Gastroesophageal sphincter (tissue), 3 donors: Measurements from ENCODE around the gene FOXB2.

ENCODE experiments used
- CTCF ChIP-seq, 4 experiments: fragments of 200-600 bp in 2 of 4; fragments of 450-650 bp in 2 of 4; sonication (generic) in 1 of 4; IDR thresholded peaks; one replicate each; pipeline ENCODE4 v1.5.1; 2017 to 2019; ENCODE audit warnings: antibody characterized with exemption in 4 of 4, mild to moderate bottlenecking in 2 of 4, moderate library complexity in 2 of 4
- POLR2A ChIP-seq, 2 donors: fragments of 450-650 bp; IDR thresholded peaks; one replicate each; pipeline ENCODE4 v1.6.1; 2017; ENCODE audit warnings: antibody characterized with exemption in 2 of 2, mild to moderate bottlenecking in 2 of 2, moderate library complexity in 1 of 2
- POLR2AphosphoS5 ChIP-seq: sonication (generic); formaldehyde crosslinking; IDR thresholded peaks from one replicate; pipeline ENCODE4 v1.6.1; 2017; ENCODE audit warnings: antibody characterized with exemption

GRCh38 chr9:77018969-77019235 is 553 bp upstream of the FOXB2 start:
- TF ChIP-seq POLR2AphosphoS5 (no peak), POLR2A (IDR thresholded peaks at IDR 0.05) (no peak), CTCF (IDR thresholded peaks at IDR 0.05) (no peak)
